CD1c-positive myeloid dendritic cell (primary cell): ENCODE results near the gene POU6F2.
"Not testable (repeated sequence)": the region's sequence is repeated elsewhere in the genome, so short reads cannot be mapped to it uniquely, and the experiment has no call there.

ENCODE experiments used
- DNase-seq: peaks from one replicate; pipeline ENCODE4 v3.0.0-alpha.2; 2016; ENCODE audit errors: extremely low spot score

The POU6F2 gene

GRCh38 chr7:39304668-39305405 is 327.1 kb downstream of the POU6F2 start:
- no peak for DNase-seq

DNA sequence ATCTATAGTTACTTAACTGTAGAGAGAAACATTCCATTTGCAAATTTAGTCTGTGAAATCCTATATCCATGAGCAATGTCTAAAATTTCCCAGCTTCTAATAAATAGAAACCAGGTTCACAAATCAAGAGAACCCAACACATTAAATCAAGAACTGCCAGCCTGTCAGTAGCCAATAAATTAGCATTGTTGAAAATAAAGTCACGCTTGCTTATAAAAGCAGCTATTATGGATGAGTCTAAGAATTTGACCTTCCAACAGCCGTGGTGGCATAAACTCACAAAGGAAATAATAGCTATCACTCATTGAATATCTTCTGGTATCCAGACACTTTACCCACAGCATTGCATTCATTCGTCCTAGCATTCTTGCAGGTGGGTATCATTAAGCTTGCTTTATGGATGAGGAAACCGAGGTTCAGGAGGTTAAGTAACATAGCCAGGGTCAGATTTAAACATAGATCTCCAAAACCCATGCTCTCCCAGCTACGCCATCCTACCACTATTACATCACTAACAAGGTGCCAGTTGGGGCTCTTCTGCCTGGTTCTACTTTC is 328.4 kb downstream of the POU6F2 start:
- no peak for DNase-seq

GRCh38 chr7:39310699-39311098 is 333.0 kb downstream of the POU6F2 start:
- DNase-seq, result no peak

DNA sequence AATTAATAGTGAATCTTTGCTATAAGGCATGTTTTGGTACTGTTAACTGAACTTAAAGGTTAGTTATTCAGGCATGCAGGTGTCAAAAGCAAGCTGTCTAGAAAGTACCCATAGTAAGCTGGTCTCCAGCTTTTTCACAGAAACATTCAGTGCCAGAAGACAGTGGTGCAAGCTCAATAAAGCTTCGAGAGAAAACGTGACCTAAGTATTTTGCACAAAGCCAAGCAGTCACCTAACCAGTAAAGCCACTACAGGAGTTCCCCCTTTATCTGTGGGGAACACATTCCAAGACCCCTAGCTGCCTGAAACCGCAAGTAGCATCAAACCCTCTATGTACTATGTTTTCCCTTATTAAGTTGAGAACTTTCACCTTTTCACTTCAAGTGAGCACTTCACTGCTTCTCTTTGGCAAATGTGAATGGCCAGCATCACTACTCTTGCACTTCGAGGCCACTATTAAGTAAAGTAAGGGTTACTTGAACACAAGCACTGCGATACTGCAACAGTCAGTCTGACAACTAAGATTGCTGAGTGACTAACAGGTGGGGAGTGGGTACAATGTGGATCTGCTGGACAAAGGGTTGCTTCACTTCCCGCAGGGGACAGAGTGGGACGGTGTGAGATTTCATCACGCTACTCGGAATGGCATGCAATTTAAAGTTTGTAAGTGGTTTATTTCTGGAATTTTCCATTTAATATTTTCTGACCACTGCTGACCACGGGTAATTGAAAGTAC is 334.7 kb downstream of the POU6F2 start:
- DNase-seq, result no peak

DNA sequence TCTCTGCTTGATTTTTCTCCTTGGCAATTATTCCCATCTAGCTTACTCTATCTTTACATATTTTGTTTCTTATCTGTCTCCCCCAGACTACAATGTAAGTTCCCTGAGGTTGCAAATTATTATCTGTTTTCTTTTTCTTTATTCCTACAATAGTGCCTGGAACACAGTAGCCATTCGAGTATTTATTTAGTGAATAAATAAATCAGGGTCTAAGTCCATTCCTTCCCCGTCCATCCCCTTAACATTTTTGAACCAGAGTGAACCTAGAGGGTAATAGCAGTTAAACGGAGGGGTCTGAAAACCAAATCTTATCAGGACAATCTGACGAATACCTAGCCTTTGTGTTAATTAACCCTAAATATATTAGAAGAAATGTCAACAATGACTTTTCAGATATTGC is 335.7 kb downstream of the POU6F2 start:
- DNase-seq, result no peak

DNA sequence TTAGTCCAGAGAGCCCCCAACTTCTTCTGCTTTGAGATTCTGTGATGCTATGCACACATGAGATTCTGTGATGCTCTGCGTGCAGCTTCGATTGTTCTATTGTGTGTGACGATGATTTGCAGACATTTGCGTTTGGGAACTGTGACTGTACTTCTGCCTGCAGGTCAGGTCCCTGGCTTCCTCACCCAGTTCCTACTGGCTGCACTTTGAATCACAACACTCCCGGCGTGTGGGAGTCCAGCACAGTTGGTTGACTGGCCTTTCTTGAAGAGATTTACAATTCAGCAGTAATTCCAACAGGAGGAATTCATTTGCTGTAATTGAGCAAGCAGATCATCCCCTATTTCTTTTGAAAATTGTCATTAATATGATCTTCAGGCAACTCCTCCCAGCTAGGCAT is 336.3 kb downstream of the POU6F2 start:
- no peak for DNase-seq

- no peak for DNase-seq
Observed at GRCh38 chr7:39317107-39317506, 339.4 kb downstream of the POU6F2 start.

- no peak for DNase-seq
Observed at GRCh38 chr7:39317896-39318295, 340.2 kb downstream of the POU6F2 start.

DNA sequence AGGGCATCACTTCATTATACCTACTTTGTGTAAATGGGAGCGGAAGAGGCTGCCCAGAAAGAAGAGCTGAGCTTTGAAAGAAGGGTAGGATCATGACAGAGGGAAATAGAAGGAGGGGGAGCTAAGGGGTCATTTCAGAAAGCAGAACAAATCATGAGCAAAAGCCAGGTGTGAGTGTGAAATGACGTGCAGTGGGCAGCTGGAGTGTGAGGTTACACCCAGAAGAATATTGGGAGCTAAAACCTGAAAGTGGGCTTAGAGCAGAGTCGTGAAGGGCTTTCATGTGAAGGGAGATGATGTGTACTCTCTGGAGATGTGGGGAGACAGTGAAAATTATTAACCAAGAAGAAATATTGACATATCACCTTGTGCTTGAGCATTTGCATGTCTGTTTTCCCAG is 343.5 kb downstream of the POU6F2 start:
- no peak for DNase-seq

GRCh38 chr7:39321909-39322498 is 344.3 kb downstream of the POU6F2 start:
- DNase-seq, result no peak

DNA sequence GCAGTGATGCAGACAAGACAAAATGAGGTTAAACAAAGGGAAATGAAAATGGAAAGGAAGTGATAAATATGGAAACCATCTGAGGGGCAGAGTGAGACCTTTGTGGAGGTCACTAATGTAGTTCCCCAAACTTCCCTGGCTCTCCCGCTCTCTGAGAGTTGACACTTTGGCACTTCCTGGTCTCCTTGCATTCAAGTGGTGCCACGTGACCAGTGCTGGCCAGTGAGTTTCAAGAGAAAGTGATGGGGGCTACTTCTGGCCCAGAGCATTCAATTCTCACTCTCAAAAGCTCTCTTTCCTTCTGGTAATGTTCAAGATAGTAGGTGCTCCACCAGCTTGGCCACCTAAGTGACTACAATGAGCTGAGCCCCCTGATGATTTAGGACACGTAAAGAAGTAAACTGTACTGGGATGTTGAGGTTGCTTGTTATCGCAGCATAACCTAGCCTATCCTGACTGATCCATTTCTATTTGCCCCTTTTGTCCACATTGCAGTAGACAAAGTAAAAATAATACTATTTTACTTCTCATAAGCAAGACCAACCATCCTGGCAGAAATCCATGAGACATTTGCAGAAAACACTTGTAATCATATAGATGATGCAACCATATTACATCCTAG is 346.5 kb downstream of the POU6F2 start:
- no peak for DNase-seq

- not testable (repeated sequence) for DNase-seq
Observed at GRCh38 chr7:39331607-39332006, 353.9 kb downstream of the POU6F2 start.

DNA sequence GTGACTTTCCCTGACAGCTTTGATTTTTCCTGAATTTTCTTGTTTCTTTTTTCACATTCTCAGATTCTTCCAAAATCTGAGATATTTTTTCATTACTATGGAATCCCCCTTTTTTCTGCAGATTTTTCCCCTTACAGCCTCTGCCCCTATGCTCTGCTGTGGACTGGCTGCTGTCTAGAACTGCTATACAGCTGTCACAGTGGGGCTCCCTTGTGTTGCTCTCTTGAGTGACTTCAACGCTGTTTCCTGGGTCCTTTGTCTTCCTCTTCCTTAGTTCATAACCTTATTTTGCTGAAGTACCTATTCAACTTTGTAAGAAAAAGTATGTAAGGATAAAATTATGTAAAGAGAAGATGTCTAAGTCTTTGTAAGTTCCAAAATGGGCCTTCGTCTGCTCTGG is 354.4 kb downstream of the POU6F2 start:
- no peak for DNase-seq

DNA sequence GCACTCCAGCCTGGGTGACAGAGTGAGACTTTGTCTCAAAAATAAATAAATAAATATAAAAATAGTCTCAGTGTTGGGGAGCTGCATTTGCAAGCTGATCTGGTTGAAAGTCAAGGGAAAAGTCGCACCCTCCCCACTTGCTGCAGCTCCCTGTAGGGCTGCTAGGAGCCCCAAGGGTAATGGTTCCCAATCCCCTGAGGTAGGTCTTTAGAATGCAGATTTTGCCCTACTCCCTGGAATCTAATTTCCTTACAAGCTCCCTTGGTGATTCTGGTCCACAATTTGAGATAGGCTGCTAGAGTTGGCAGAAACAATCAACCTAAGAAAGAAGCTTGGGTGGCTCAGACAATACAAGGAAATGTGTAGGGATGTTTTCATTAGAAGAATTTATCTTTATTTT is 356.0 kb downstream of the POU6F2 start:
- no peak for DNase-seq

- no peak for DNase-seq
Observed at GRCh38 chr7:39336442-39336841, 358.7 kb downstream of the POU6F2 start.

DNA sequence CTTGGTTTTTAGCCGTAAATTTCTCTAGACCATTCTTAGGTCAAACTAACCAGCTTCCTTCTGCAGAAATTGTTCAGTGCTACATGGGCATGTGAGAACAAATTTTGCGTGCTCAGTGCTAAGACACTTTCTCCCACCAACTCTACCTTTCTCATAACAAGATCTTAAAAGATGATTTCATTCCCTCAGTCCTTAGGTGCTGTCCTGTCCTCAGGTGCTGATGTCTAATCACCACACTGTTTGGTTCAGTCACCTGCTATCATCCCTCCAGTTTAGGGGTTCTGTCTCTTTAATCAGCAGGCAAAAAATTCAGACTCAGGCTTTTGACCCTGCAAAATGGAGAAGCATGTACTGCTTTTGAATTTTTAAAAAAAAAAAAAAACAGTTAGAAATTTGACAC is 361.0 kb downstream of the POU6F2 start:
- DNase-seq, result no peak

GRCh38 chr7:39339591-39339990 is 361.9 kb downstream of the POU6F2 start:
- DNase-seq, result no peak

DNA sequence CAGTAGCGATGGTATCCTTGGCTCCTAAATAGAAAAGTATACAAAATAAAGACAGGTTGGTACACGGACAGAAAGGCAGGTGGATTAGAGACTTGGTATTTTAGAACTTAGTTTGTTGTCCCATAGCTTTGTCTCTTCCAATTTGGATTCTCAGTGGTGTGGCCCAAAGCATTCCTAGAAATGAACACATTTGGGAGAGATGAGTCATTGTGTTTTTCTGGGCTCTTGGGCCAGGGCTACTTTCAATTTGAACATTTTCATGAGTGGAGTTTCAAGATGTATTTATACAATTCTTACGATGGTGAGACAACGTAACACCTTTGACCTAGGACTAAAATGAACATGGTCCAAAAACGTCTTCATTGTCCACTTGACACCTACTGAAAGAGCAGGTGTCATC is 363.4 kb downstream of the POU6F2 start:
- DNase-seq, result no peak

DNA sequence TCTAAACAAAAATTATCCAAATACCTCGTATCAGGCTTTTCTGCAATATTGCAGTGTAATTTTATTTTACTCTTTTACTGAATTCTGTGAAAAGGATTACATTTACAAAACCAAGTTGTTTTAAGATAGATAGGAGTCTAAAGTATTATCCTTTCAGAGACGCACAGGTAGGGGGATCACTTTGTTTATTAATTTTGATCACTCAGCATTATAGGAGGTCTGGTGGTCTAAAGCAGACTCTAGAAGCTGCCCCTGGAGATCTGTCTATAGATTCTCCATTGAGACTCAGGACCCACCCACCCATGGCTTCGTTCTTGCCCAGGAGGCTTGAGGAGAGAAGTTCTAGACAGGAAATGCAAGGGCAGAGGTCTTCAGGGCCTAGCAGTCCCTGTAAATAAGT is 365.1 kb downstream of the POU6F2 start:
- no peak for DNase-seq

- no peak for DNase-seq
Observed at GRCh38 chr7:39349452-39350123, 371.9 kb downstream of the POU6F2 start.

DNA sequence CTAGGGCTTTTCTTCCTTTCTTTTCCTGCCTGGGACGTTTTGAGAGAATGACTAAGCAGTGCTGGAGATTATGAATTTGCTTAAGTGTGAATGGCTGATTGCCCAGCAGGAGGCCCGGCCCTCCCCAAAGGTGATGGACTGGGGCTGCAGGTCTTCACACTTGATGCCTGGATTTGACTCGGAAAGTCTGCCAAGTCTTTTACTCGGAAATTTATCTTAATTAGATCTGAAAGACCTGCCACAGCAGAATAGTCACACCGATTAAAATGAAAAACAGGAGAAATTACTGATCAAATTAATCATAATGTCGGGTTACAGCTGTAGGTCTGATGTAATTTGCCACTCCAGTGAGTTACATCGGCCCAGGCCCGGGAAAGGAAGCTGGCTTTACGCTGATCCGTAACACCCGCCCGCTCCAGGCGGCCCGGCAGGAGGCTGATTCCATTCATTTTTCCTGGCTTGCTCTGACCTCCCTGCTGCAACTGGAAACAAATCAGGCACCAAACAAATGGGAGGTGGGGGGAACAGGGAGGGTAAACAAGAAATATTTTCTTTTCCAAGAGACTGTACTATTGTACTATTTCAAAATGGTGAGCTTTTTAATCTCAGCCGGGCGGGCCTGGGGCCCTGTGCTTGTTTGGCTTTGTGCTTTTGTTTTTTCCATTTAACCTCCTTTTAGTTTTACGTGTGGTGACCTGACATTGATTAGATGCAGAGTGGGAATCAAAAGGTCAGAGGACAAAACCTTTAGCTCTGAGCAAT is 376.1 kb downstream of the POU6F2 start:
- no peak for DNase-seq
